NCI-H345 treated with DMSO at 0.1 percent for 48 hours (cell line): ENCODE results near the gene HMGN3.

Experiments
- DNase-seq: peaks from one replicate; lab custom pipeline; 2025; ENCODE audit not compliant: unreplicated experiment; lab: John Stamatoyannopoulos, UW

HMGN3 gene

DNA sequence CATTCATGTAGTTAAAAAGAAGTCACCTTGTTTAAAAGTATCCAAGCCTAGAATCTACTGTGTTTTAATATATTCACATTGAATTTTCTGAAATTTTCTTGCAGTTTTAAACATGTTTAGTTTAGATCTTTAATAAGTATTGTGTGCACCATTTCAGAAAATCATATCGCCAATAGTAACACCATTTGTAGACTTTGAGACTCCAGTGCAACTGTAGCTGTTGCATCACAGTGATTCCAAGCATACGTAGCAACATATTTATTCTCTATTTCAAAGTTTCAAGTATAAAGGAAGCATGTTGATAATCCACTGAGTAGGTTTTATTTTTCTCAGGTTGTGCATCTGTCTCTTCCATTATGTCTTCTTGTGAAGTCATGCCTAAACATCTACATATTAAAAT is 46.4 kb downstream of the HMGN3 start:
- DNase-seq: no peak

DNA sequence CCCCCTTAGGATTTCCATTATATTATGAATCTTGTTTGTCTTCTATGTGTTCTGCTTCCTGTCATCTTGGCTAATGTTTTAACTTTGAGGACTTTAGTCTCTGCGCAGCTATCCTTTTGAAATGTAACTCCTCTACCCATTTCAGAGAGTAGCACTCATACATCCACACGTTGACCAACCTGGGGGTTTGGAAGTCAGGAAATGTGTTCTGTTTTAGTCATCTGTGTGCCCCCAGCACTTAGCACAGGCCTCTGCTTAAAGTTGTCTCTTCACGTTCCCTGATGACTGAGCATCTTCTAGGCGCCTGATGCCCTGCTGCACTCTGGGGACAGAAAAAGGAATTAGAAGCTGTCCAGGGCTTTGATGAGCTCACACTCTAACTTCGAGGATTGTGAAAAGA is 47.9 kb downstream of the HMGN3 start:
- DNase-seq: no peak

DNA sequence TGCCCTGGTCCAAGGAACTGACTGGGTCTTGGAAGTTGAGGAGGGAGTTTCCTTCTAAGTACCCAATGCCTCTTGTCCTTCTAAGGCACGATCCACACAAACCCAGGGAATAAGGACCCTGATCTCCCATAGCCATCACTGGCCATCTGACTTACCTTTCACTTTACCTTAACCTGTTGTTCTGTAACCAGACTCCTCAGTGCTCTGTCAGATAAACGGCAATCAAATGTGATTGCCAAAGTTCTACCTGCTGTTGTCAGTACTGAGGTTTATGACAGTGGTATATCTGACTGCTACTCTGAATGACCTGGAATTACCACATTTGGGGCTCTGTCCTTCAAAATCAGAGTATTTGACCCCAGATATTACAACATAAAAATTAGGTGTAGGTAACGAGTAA is 49.8 kb downstream of the HMGN3 start:
- DNase-seq: no peak

DNA sequence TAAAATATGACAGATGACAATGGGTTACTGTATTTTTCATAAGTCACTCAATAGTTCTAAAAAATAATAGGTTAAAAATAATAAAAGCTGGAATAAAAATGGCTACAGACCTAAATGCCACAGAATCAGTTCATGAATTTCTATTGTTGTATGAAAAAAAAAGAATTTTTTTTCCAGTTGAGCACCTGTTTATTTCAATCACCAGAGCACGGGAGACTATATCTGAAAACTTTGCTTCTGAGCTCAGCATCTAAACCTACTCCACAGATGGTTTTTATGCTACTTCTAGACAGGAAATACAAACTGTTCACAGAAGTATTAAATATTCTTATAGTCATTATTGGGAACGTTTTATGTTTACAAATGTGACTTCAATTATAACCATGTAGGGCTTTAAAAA is 50.4 kb downstream of the HMGN3 start:
- DNase-seq: no peak

DNA sequence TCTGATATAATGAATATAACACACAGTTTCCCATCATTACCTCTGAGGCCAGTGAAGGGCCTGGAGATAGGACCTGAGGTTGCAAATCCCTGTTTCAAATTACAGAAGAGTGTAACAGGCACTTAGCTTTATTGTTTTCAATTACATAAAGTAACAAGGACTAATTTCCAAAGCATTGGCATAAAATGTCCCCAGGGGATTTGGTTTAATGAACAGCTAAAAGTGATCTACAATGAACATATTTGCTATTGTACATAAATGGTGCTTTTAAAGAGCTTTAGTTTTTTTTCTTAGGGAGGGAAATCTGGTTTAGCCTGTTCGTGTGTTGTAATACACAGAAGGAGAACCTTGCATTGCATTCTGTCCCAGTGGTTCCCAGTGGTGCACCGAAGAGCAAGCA is 54.4 kb downstream of the HMGN3 start:
- DNase-seq: peak; percentile 7

DNA sequence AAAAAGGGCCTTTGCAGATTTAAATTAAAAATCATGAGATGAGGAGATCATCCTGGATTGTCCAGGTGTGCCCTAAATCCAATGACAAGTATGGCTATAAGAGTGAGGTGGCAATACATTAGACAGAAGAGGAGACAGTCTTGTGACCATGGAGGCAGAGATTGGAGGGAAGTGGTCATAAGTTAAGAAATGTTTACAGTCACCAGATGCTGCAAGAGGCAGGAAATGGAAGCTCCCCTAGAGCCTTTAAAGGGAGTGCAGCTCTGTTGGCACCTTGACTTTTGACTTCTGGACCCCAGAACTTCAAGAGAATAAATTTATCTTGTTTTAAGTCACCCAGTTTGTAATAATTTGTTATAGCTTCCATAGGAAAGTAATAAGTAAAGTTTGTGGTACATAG is 61.1 kb downstream of the HMGN3 start:
- DNase-seq: no peak

DNA sequence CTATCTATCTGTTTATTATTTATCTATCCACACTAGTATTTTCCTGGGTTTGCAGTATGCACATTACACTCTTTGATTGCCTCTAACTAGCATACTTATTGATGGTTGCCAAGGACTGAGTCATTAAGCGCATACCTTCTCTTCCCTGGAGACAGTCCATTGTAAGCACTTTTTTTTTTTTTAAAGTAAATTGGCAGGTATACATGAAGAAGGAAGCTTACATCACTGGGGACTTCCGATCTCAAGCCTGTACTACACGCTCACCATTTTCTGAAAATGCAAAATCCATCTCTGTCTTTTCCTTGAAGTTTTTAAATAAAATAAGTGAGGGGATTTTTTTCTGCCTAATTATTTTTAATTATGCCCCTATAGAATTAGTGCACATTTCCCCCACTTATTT is 63.5 kb downstream of the HMGN3 start:
- DNase-seq: no peak

DNA sequence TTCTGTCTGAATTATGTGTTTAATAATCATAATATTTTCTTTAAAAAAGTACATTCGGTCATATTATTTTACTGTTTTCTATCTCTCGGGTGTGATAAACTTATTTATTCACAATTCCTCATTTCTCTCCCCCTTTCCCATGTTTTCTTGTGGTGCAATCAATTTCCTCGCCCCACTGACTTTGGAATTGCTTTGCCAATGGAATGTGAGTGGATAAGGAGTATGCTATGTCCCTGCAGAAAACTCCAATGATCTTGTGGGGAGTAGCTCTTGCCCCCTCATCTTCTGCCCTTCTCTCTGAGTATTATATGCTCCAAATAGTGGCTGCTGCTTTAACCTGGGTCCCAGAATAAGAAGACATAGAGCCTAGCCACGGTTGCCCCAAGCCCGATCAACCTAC is 64.1 kb downstream of the HMGN3 start:
- no peak for DNase-seq

DNA sequence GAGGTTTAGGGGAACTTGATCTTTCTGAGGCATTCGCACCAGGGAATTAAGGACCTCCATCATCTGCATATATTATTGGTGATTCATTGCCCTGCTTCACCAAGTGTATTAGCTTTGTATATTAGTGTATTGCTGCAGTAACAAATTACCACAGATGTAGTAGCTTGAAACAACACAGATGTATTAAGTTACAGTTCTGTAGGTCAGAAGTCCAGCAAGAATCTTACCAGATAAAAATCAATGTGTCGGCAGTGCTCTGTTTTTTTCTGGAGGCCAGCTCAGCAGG is 65.8 kb downstream of the HMGN3 start:
- no peak for DNase-seq

DNA sequence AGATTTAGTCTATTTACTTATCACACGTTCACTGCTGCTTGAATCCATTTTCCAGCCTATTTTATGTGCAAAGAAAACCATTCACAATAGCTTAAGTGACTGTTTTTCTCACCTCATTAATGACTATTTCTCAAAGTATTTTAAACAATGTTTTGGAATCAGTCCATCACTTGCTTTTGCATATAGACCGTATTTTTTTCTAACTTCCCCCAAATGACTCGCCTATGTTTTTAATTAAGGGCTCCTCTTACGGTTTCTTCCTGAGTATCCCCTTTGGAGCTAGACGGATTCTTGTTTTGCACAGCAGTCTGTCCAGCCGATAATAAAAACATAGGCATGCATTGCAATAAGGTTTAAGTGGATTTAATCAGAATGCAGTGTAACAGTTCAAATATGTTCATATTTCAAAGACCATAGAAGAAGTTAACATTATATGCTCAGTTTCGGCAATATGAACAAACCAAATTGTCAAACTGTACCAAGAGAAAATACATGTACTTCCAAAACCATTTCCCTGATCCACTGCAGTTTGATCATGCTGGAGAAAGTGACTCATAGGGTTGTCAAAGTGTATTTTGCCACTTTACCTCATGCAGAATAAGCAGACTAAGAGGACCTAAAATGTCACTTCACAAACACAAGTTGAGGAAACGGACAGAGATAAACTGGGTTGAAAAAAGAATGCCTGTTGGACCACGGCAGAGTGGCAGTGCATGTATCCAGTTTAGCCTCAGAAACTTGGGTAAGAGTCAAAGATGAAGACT is 66.4 kb downstream of the HMGN3 start:
- no peak for DNase-seq

DNA sequence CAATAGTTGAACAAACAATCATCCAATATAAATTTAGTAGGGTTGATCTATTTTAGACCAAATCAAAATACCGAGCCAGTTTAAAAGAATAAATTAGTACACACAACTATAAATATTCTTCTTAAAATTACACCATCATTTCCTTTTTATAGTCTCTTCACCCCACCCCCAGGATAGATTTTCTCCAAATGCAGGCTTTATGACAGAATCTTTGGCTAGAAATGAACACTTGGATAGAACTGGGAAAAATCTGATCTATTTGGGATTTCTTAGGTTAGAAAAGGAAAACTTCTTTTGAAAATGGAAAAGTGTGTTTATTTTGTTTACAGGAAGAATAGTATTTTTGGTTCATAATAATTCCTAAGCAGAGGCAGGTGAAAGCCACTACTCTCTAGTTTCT is 74.6 kb downstream of the HMGN3 start:
- no peak for DNase-seq

DNA sequence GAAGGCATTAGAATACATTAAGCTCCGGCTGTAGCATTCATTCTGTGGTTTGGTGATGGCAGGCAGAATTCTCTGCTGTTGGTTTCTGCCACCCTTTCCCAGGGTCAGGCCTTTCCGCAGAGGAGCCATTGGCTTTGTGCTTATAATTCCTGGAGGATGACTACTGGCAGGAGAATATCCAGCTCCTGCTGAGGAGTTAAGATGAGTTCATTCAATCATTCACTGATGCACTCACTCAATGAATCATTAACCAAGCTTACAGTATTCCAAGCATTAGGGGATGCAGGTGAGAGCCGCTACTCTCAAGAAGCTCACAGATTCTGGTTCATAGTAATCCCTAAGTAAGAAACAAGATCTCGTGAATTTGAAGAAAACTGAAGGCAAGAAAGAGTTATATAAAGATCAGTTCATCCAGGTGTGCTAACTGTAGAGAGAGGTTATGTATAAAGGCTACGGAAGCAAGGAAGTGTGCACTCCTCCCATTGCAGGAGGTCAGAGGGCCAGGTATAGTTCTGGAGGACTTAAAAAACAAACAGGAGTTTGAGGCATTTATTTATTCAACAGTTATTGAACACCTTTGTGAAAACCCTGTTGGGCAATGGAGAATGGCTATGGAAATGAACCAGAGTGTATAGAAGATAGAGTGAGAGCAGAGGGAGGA is 75.5 kb downstream of the HMGN3 start:
- no peak for DNase-seq

DNA sequence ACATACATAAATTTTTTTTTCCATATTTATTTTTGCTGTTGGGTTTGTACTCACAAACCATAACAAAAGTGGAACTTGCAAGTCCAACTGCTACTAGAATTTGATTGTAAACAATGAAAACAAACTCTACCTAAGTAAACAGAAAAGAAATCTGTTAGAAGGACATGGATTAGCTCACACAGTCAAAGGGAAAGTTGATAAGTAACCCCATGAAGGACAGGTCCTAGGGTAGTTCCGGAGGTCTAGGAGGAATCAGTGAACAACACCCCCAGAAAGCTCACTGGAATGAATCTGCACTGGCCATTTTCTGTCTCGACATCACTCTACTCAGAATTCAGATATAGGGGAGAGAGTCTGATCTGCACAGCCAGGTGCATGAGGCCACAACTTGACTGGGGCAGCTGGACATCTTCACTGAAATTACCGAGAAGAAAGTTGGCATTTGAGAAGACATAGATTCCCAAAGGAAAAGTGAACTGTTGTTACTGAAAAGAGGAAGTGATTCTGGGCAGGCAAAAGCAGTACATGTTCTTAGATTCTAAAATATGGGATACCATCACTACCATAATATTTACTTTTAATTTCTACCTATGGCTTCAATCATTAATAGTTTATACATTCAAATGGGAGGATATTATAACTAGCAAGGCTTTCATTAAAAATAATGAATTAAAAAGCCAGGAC is 76.4 kb downstream of the HMGN3 start:
- DNase-seq: no peak

DNA sequence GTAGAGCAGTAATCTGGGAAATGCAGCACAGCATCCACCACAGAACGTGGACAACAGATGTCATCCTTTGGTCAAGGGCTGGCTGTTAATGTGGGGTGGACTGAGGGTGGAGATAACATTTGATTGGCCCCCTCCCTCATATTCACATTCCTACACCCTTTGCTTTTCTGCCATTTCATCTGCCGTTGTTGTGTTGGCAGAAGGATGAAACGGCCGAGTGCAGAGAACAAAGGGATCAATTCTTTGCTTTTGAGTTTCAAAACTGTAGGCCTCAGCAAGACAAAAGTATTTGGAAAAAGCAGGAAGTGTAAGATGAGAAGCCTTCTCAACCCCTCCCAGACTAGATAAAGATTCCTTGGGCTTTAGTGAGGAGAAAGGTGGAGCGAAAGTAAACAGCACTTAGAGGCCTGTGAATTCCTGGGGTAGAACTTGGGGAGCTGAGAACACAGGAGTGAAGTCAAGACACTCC is 82.2 kb downstream of the HMGN3 start:
- no peak for DNase-seq
